Fibroblast of mammary gland (primary cell): ENCODE results near the gene DYSF.
"Not testable (repeated sequence)": the region's sequence is repeated elsewhere in the genome, so short reads cannot be mapped to it uniquely, and the experiment has no call there.

Source experiments
- DNase-seq: peaks from one replicate; pipeline ENCODE4 v3.0.0-alpha.2; 2010; ENCODE audit warnings: low read depth
- H3K4me3 ChIP-seq: 2 replicates; pipeline ENCODE4 v1.5.1; 2011; ENCODE audit warnings: low read depth, mild to moderate bottlenecking, low read length, moderate library complexity; ENCODE audit not compliant: control insufficient read depth
- TF ChIP-seq, protein P1 (sequence below): conservative IDR thresholded peaks from 2 replicates; pipeline ENCODE4 v1.5.1; 2011; ENCODE audit warnings: low read depth, low read length, inconsistent platforms; ENCODE audit not compliant: control insufficient read depth, insufficient read depth

DYSF gene

DNA sequence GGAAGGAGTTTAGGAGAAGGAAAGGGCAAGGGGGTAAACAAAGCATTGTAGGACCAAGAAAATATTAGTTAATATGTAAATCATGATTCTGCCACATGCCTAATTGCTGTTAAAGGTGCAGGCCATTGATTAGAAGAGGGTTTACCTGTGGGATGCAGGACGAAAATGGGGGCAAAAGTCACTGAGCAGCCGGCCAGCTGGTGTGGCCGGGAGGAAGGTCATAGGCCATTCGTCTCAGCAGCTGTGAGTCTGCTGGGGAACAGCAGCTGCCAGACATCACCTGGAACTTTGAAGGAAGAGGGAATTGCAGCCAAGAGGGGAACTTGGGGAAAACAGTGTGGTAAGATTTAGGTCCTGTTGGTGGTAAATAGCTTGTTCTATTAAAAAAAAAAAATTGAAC is 184.4 kb downstream of the DYSF start:
- TF ChIP-seq, protein P1, sequence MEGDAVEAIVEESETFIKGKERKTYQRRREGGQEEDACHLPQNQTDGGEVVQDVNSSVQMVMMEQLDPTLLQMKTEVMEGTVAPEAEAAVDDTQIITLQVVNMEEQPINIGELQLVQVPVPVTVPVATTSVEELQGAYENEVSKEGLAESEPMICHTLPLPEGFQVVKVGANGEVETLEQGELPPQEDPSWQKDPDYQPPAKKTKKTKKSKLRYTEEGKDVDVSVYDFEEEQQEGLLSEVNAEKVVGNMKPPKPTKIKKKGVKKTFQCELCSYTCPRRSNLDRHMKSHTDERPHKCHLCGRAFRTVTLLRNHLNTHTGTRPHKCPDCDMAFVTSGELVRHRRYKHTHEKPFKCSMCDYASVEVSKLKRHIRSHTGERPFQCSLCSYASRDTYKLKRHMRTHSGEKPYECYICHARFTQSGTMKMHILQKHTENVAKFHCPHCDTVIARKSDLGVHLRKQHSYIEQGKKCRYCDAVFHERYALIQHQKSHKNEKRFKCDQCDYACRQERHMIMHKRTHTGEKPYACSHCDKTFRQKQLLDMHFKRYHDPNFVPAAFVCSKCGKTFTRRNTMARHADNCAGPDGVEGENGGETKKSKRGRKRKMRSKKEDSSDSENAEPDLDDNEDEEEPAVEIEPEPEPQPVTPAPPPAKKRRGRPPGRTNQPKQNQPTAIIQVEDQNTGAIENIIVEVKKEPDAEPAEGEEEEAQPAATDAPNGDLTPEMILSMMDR: no peak
- H3K4me3 ChIP-seq: no peak overlapping the region
- no peak for DNase-seq

DNA sequence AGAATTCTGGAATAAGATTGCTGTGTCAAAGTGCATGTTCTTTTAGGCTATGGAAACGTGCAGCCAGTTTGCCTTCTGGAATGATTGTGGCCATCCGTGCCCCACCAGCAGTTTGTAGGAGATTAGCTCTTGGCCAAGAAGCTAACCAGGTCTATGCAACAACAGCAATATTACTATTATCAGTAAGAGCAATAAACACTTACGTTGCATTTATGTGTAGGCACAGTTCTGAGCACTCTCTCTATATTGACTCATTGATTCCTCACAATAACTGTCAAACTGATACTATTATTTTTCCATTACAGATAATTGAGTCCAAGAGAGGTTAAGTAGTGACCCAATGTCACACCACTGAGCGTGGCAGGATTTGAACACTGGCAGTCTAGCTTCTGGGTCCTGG is 186.4 kb downstream of the DYSF start:
- TF ChIP-seq, protein P1: no peak
- DNase-seq: no peak
- H3K4me3 ChIP-seq: no peak overlapping the region

DNA sequence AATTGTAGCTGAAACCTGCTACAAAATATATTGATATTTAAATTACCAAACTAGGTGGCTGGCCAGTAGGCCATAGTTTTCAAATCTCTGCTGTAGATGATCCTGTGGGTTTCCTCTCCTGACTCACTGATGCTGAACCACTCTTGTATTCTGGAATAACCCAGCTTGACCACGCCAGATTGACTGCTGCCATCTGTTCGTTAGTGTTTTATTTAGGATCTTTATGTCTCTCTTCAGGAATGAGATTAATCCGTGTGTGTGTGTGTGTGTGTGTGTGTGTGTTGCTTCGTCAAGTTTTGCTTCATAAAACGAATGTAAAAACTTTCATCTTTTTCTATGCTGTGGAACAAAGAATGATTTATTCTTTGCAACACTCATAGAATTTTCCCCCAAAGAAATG is 187.1 kb downstream of the DYSF start:
- DNase-seq: no peak
- TF ChIP-seq, protein P1: no peak
- no peak overlapping the region for H3K4me3 ChIP-seq

DNA sequence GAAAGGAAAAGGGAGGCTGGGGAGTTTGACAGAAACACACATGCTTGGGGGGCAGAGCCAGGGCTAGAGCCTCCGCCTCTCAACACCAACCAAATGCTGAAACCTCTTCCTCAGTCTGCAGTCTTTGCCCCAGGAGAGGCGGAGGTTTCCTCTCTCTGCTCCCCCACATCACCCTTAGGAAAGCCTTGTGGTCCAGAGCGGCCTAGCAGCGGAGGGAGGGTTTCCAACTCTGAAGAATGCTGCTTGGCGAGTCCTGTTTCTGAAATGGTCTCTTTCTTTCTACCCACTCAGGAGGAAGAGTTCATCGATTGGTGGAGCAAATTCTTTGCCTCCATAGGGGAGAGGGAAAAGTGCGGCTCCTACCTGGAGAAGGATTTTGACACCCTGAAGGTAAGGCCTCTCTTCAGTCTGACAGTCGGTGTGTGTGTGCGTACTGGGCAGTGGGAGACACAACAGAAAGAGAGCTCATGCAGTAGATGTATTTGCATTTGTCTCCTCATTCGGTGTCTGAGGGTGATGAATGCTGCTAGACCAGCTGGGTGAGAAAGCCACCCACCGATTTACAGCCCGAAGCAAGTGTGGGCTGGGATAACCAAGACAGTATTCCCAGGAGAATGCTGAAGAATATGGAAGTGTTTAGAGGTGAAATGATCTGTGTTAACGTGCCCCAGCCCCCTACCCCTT is 190.5 kb downstream of the DYSF start:
- no peak for DNase-seq
- TF ChIP-seq, protein P1: no peak
- H3K4me3 ChIP-seq: no peak overlapping the region

DNA sequence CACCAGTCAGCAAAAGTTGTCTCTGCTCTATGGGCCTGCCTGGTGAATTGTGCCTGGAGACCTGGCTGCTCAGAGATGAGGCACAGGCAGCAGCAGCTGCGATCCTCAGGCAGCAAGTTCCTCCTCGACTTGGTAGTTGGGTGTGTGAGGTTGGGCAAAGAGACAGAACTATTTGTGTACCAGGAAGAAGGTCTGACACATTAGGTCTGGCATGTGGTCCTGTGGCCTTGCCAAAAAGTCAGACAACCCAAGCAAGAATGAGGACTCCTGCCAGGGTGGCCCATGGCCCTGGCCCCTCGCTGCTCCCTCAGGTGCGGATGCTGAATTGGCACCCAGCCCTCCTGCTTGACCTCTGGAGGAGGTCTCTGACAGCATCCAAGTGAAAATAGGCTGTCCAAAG is 192.7 kb downstream of the DYSF start:
- H3K4me3 ChIP-seq: no peak overlapping the region
- peak; percentile 17 for DNase-seq
- TF ChIP-seq, protein P1: no peak

DNA sequence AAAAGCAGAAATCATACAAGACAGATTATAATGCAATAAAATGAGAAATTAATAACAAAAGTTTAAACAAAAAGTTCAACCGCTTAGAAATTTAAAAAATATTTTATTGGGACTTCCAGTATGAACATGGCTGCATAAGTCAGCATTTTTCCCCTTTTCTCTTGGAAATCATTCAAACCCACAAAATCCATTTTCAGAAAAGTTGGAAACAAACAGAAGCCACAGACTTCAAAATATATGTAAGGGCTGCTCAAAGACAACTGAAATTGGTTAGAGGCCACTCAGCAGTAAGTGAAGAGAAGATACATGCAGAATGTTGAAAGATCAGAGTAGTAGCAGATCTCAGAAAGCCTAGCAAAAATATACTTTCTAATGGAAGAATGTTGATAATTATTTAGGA is 194.0 kb downstream of the DYSF start:
- DNase-seq: no peak
- TF ChIP-seq, protein P1: no peak

DNA sequence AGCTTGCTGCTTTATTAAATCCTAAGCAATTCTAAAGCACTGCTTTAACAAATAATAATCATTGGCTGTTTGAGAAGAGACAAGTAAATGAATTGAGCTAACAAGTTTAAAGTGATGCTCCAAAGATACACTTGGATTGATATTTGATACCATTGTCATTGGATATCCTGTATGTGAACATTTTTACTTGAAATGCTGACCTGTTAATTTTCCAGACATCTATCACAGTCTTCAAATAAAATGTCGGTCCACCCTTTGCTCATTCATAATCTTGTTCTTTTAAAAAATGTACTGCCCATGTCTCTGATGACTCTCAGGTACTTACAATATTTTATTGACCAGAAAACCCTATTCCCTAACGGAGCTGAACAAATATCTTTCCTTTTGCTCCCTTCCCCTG is 202.1 kb downstream of the DYSF start:
- TF ChIP-seq, protein P1: no peak
- no peak overlapping the region for H3K4me3 ChIP-seq
- DNase-seq: no peak

More for the DNA sequence above, 194.0 kb downstream of the DYSF start:
- H3K4me3 ChIP-seq: no peak overlapping the region

DNA sequence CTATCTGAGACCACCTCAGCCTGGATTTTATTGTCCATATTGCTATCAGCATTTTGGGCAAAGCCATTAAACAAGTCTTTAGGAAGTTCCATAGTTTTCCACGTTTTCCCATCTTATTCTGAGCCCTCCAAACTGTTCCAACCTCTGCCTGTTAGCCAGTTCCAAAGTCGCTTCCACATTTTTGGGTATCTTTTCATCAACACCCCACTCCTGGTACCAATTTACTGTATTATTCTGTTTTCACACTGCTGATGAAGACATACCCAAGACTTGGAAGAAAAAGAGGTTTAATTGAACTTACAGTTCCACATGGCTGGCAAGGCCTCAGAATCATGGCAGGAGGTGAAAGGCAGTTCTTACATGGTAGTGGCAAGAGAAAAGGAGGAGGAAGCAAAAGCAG is 204.9 kb downstream of the DYSF start:
- not testable (repeated sequence) for H3K4me3 ChIP-seq, DNase-seq
